ENCODE data around the gene CHST8. TPM values are rescaled to one million over a fixed set of nuclear protein-coding genes. Genes with fewer than 3 reads are reported as not detected.
A peak's percentile ranks its signal among the peaks of the same experiment; 100 is the strongest.
"Not testable (repeated sequence)": the region's sequence is repeated elsewhere in the genome, so short reads cannot be mapped to it uniquely, and the experiment has no call there.

CHST8 gene
- total RNA-seq, 1 donor from 2014 or later = not detected

DNA sequence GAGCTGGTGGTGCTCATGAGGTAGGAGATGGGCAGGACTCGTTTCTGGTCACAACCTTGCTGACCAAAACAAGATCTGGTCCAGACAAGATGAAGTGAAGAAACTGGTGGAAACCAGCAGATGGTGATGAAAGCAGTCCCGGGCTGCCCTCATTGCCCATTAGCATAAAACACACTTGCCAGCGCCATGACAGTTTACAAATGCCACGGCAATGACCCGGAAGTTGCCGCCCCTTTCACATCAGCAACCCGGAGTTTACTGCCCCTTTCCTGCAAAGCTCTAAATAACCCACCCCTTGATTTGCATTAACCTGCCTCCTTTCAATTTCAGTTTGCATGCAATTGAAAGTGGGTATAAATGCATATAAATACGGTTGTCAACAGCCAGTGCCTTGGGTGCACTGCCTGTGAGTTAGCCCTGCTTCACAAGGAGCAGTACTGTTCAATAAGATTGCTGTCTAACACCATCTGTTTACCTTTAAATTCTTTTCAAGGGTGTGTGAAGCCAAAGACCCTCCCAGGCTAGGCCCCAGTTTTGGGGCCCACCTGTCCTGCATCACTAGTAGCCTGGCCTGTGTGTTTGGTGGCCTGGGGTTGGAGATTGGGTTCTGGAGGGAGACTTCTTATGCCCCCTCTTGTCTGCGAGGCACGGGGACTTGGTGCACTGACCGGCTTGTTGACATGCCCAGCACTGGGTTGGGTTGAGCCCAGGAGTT lies 38.8 kb downstream of the CHST8 start:
- peak in 1 of 2 donors; percentile 50 for DNase-seq (ENCODE audit: low spot score in 2 of 2)

DNA sequence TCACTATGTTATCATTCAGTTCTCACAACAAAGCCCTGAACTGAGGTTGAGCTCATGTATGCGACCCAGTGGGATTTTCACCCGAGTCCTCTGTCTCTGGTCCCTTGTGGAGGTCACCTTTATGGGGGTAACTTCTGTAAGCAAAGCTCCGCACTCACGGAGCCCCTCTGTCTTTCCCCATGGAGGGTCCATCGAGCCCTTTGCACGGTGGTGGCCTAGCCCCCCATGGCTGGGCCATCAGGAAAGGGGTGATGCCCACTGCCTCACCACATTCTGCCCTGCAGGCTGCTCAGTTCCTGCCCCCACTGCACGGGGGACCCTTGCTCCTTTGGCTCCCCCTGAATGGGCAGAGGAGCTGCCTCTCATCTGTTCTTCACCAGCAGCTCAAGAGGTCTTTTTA lies 39.6 kb downstream of the CHST8 start:
- H3K36me3 ChIP-seq = no peaks in the 10 kb centered on the region
- no peaks in the 10 kb centered on the region for H3K9me3 ChIP-seq
- H3K4me1 ChIP-seq = no peaks in the 10 kb centered on the region
- H3K4me3 ChIP-seq = no peak overlapping the region
- H3K27me3 ChIP-seq = no peaks in the 10 kb centered on the region
- TF ChIP-seq, protein P1, sequence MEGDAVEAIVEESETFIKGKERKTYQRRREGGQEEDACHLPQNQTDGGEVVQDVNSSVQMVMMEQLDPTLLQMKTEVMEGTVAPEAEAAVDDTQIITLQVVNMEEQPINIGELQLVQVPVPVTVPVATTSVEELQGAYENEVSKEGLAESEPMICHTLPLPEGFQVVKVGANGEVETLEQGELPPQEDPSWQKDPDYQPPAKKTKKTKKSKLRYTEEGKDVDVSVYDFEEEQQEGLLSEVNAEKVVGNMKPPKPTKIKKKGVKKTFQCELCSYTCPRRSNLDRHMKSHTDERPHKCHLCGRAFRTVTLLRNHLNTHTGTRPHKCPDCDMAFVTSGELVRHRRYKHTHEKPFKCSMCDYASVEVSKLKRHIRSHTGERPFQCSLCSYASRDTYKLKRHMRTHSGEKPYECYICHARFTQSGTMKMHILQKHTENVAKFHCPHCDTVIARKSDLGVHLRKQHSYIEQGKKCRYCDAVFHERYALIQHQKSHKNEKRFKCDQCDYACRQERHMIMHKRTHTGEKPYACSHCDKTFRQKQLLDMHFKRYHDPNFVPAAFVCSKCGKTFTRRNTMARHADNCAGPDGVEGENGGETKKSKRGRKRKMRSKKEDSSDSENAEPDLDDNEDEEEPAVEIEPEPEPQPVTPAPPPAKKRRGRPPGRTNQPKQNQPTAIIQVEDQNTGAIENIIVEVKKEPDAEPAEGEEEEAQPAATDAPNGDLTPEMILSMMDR (IDR thresholded peaks at IDR 0.05) = no peak
- H3K27ac ChIP-seq = no peak overlapping the region
- DNase-seq (ENCODE audit: low spot score in 2 of 2) = peak in 1 of 2 donors; percentile 38
- intact Hi-C loops (cut with DNase I) = no loop called here

More for the DNA sequence above, 38.8 kb downstream of the CHST8 start:
- no peaks in the 10 kb centered on the region for H3K27me3 ChIP-seq
- no peaks in the 10 kb centered on the region for H3K4me1 ChIP-seq
- H3K4me3 ChIP-seq = no peak overlapping the region
- TF ChIP-seq, protein P1 (IDR thresholded peaks at IDR 0.05) = no peak
- no peaks in the 10 kb centered on the region for H3K36me3 ChIP-seq
- H3K27ac ChIP-seq = no peak overlapping the region
- H3K9me3 ChIP-seq = no peaks in the 10 kb centered on the region
- intact Hi-C loops (cut with DNase I) = no loop called here

DNA sequence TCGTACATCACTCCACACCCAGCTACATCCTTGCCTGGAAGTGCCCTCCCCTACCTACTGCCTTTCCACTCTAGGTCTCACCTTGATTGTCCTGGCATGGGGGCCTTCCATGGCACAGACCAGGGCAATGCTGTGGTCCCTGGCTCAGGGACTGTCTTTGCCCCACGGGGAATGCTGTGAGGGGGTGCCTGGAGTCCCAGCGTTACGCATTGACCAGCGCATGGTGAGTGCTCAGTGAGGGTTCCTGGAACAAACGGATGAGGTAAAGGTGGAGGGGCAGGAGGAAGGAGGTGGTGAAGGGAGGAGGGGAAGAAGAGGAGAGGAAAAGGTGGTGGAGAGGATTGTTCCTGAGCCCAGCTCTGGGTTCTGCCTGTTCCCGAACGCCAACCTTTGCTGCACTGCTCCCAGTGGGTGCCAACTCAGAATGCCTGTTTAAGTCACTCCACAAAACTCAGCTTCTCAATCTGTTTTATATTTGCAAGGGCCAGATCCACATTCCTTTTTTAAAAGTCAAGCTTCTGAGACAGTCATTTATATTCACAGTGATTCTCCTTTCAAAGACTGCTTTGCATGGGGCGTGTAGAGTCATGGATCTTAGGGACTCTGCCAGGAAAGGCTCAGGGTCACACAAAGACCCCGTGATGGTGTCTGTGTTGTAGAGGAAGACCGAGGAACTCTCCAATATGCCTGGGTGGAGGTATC lies 40.8 kb downstream of the CHST8 start:
- Histone ChIP-seq H3K27ac (no peak overlapping the region), H3K9me3 (no peaks in the 10 kb centered on the region), H3K36me3 (no peaks in the 10 kb centered on the region), H3K27me3 (no peaks in the 10 kb centered on the region), H3K4me3 (no peak overlapping the region), H3K4me1 (no peaks in the 10 kb centered on the region)
- intact Hi-C loops (cut with DNase I) = no loop called here
- peak in 1 of 2 donors; percentile 34 for DNase-seq (ENCODE audit: low spot score in 2 of 2)
- TF ChIP-seq, protein P1 (IDR thresholded peaks at IDR 0.05) = no peak

DNA sequence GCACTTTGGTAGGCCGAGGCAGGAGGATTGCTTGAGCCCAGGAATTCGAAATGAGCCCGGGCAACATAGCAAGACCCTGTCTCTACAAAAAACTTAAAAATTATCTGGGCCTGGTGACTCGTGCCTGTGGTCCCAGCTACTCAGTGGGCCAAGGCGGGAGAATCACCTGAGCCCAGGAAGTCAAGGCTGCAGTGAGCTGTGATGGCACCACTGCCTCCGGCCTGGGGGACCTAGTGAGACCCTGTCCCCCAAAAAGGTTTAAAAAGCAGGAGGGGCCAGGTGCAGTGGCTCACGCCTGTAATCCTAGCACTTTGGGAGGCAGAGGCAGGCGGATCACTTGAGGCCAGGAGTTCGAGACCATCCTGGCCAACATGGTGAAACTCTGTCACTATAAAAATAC lies 41.6 kb downstream of the CHST8 start:
- H3K27me3 ChIP-seq; H3K9me3 ChIP-seq; DNase-seq (ENCODE audit: low spot score in 2 of 2); intact Hi-C loops (cut with DNase I); H3K4me1 ChIP-seq; H3K27ac ChIP-seq; H3K4me3 ChIP-seq; H3K36me3 ChIP-seq: not testable (repeated sequence)

DNA sequence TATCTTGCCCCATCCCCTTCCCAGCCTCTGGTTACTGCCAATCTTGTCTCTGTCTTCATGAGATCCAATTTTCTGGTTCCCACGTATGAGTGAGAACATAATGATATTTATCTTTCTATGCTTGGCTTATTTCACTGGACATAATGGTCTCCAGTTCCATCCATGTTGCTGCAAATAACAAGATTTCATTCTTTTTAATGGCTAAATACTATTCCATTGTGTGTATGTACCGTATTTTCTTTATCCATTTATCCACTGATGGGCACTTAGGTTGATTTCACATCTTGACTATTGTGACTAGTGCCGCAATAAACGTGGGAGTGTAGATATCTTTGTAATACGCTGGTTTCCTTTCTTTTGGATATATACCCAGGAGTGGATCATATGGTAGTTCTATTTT lies 43.0 kb downstream of the CHST8 start:
- no peaks in the 10 kb centered on the region for H3K36me3 ChIP-seq
- no peaks in the 10 kb centered on the region for H3K9me3 ChIP-seq
- no peaks in the 10 kb centered on the region for H3K27me3 ChIP-seq
- H3K27ac ChIP-seq = no peak overlapping the region
- no peak overlapping the region for H3K4me3 ChIP-seq
- TF ChIP-seq, protein P1 (IDR thresholded peaks at IDR 0.05) = no peak
- no peak for DNase-seq (ENCODE audit: low spot score in 2 of 2)
- intact Hi-C loops (cut with DNase I) = no loop called here
- no peaks in the 10 kb centered on the region for H3K4me1 ChIP-seq
